Astrocyte of the cerebellum (primary cell): Measurements from ENCODE around the gene PRKCA.

ENCODE experiments used
- DNase-seq: peaks from one replicate; pipeline ENCODE4 v3.0.0-alpha.2; 2011; ENCODE audit warnings: low read depth
- H3K4me3 ChIP-seq: 2 replicates; pipeline ENCODE4 v1.5.1; 2011; ENCODE audit warnings: mild to moderate bottlenecking, low read depth, low read length, moderate library complexity
- CTCF ChIP-seq: IDR thresholded peaks from 2 replicates; pipeline ENCODE4 v1.5.1; 2012; ENCODE audit warnings: low read length, low read depth, moderate library complexity, mild to moderate bottlenecking; ENCODE audit errors: missing control alignments
- in situ Hi-C: cut with HindIII; loops from 2 replicates; pipeline ENCODE4 v1.10.0; 2017; ENCODE audit warnings: low sequenced_read_pairs

The PRKCA gene

GRCh38 chr17:66436631-66437030, 134.2 kb downstream of the PRKCA start:
- no peak for TF ChIP-seq CTCF
- in situ Hi-C loops = no loop called here
- no peak for DNase-seq
- no peak overlapping the region for H3K4me3 ChIP-seq

- no peak overlapping the region for H3K4me3 ChIP-seq
- DNase-seq = no peak
- in situ Hi-C loops = no loop called here
- TF ChIP-seq CTCF = no peak
Measured at GRCh38 chr17:66437476-66438026, 135.1 kb downstream of the PRKCA start.

- TF ChIP-seq CTCF = no peak
- DNase-seq = no peak
- H3K4me3 ChIP-seq = no peak overlapping the region
- in situ Hi-C loops = no loop called here
Measured at GRCh38 chr17:66438101-66438500, 135.7 kb downstream of the PRKCA start.

GRCh38 chr17:66441101-66441661, 138.8 kb downstream of the PRKCA start:
- TF ChIP-seq CTCF = no peak
- no peak for DNase-seq
- in situ Hi-C loops = no loop called here
- H3K4me3 ChIP-seq = no peak overlapping the region

- in situ Hi-C loops = no loop called here
- TF ChIP-seq CTCF = no peak
- H3K4me3 ChIP-seq = no peak overlapping the region
- DNase-seq = no peak
Measured at GRCh38 chr17:66443166-66443565, 140.8 kb downstream of the PRKCA start.

GRCh38 chr17:66443606-66444005, 141.2 kb downstream of the PRKCA start:
- in situ Hi-C loops = no loop called here
- DNase-seq = no peak
- TF ChIP-seq CTCF = no peak
- no peak overlapping the region for H3K4me3 ChIP-seq
